HepG2 (cell line): ENCODE measurements around the gene RECQL5. TPM values are rescaled to one million over a fixed set of nuclear protein-coding genes. Genes with fewer than 3 reads are reported as not detected.
A peak's percentile ranks its signal among the peaks of the same experiment; 100 is the strongest.

Experiments used
- ATAC-seq: fragments of 200-7000 bp; cut with Tn5 transposase; 3 replicates; pipeline ENCODE4 v1.9.1; 2020; ENCODE audit warnings: mild to moderate bottlenecking, moderate library complexity
- BruUV-seq: library from RNA; stranded (reverse); fragments of 400-500 nt; replicated peaks from 2 replicates; lab custom pipeline; 2021; lab: Mats Ljungman, UMichigan
- CTCF ChIA-PET: fragments of 300-600 bp; formaldehyde crosslinking; extraction: SDS; loops from one replicate; lab custom pipeline; 2021; ENCODE audit warnings: low total read pairs, inconsistent platforms, low intra/inter-chr PET ratio; lab: Yijun Ruan, JAX
- POLR2A ChIA-PET: fragments of 350-600 bp; sonication (Branson Sonifier 250); formaldehyde crosslinking; loops from one replicate; lab custom pipeline; 2020; ENCODE audit warnings: antibody characterized with exemption, inconsistent platforms; lab: Yijun Ruan, JAX
- DNase-seq: peaks from one replicate; pipeline ENCODE4 v3.0.0-alpha.2; 2015; ENCODE audit warnings: low spot score
- FAIRE-seq: peaks from 3 replicates; lab custom pipeline; 2011; peaks lifted over from hg19 to GRCh38; lab: Jason Lieb, UNC
- H2AFZ ChIP-seq: one replicate; pipeline ENCODE4 v1.6.1; 2011; ENCODE audit warnings: low read length, inconsistent platforms
- H3K27ac ChIP-seq: fragments of 300-600 bp; 3 replicates; pipeline ENCODE4 v1.8.0; 2011; ENCODE audit warnings: mixed run types, mild to moderate bottlenecking, mixed read lengths, low read length, inconsistent platforms; ENCODE audit not compliant: insufficient read depth; ENCODE audit errors: extremely low read length
- H3K27me3 ChIP-seq, 2 experiments: fragments of 200-600 bp in 1 of 2; 2 replicates in 1 of 2; 3 replicates in 1 of 2; pipeline versions ENCODE4 v1.6.0 to v1.8.0; 2011; ENCODE audit warnings: low read length in 2 of 2, mild to moderate bottlenecking in 2 of 2, moderate library complexity in 2 of 2, inconsistent platforms in 1 of 2; ENCODE audit not compliant: insufficient read depth in 2 of 2, control insufficient read depth in 1 of 2
- H3K36me3 ChIP-seq, 2 experiments: fragments of 200-600 bp in 1 of 2; replicated peaks in 1 of 2; 2 replicates in 1 of 2; 3 replicates in 1 of 2; pipeline versions ENCODE4 v1.5.1 to v1.8.0; 2011; ENCODE audit warnings: low read length in 2 of 2, inconsistent platforms in 1 of 2; ENCODE audit not compliant: insufficient read depth in 2 of 2, control insufficient read depth in 1 of 2
- H3K4me1 ChIP-seq: 2 replicates; pipeline ENCODE4 v1.5.1; 2012; ENCODE audit warnings: low read length, inconsistent platforms; ENCODE audit not compliant: insufficient read depth
- H3K4me2 ChIP-seq: 2 replicates; pipeline ENCODE4 v1.6.0; 2011; ENCODE audit warnings: low read depth, low read length, inconsistent platforms
- H3K4me3 ChIP-seq, 3 experiments: fragments of 200-600 bp in 1 of 3; sonication (generic), shearing (Covaris generic) in 1 of 3; replicated peaks in 1 of 3; 2 replicates each; pipeline ENCODE4 v1.5.1; 2011 to 2016; ENCODE audit warnings: low read length in 3 of 3, inconsistent platforms in 2 of 3, low read depth in 2 of 3, mild to moderate bottlenecking in 2 of 3, control low read depth in 1 of 3, mixed read lengths in 1 of 3; ENCODE audit not compliant: insufficient read depth in 1 of 3
- H3K79me2 ChIP-seq: one replicate; pipeline ENCODE4 v1.6.1; 2011; ENCODE audit warnings: low read length, inconsistent platforms; ENCODE audit not compliant: insufficient read depth
- H3K9ac ChIP-seq: 2 replicates; pipeline ENCODE4 v1.6.0; 2011; ENCODE audit warnings: mild to moderate bottlenecking, low read depth, low read length, inconsistent platforms; ENCODE audit not compliant: insufficient read depth
- H3K9me3 ChIP-seq: 2 replicates; pipeline ENCODE4 v1.5.1; 2012; ENCODE audit warnings: mild to moderate bottlenecking, low read length
- H4K20me1 ChIP-seq: 2 replicates; pipeline ENCODE4 v1.6.0; 2011; ENCODE audit warnings: inconsistent platforms, mild to moderate bottlenecking, low read length, moderate library complexity; ENCODE audit not compliant: insufficient read depth
- AGO2 ChIP-seq: fragments of 200-400 bp; formaldehyde crosslinking; optimal IDR thresholded peaks from 2 replicates; pipeline ENCODE3; 2017; ENCODE audit warnings: mild to moderate bottlenecking, low read depth, low read length, moderate library complexity
- MAFF ChIP-seq: IDR thresholded peaks from 2 replicates; pipeline ENCODE4 v1.6.1; 2011; ENCODE audit warnings: low read depth, low read length, improper control_type of control experiment
- MIXL1 ChIP-seq: IDR thresholded peaks from 2 replicates; pipeline ENCODE4 v1.6.1; 2016
- POLR2G ChIP-seq: fragments of 200-400 bp; formaldehyde crosslinking; IDR thresholded peaks from 2 replicates; pipeline ENCODE4 v1.6.1; 2018; ENCODE audit warnings: mild to moderate bottlenecking, low read depth, low read length, moderate library complexity
- RBM22 ChIP-seq: fragments of 200-400 bp; formaldehyde crosslinking; optimal IDR thresholded peaks from 2 replicates; pipeline ENCODE3; 2017; ENCODE audit warnings: mild to moderate bottlenecking, low read length, moderate library complexity
- RNF2 ChIP-seq: fragments of 450-650 bp; conservative IDR thresholded peaks from 2 replicates; pipeline ENCODE4 v1.6.1; 2016; ENCODE audit warnings: low read depth
- WGBS: methylation state at CpG from one replicate; pipeline ENCODE4 v1.1.6; 2017; ENCODE audit warnings: low lambda C conversion rate; 5-methylcytosine and 5-hydroxymethylcytosine counted together
- in situ Hi-C: cut with HindIII; loops from 2 replicates; pipeline ENCODE4 v1.10.0; 2017; ENCODE audit warnings: low pct_unique_long_range_greater_than_20kb; ENCODE audit not compliant: extremely low pct_ligation_motif_present
- intact Hi-C: fragments of 100-400 bp; cut with micrococcal nuclease; formaldehyde crosslinking; loops from one replicate; pipeline ENCODE4 v1.10.0; 2022; ENCODE audit not compliant: unreplicated experiment
- polyA plus RNA-seq, 8 experiments: library from polyadenylated mRNA; depleted of rRNA in 3 of 8; stranded (reverse) in 7 of 8; unstranded in 1 of 8; fragments of >200 nt; fragmentation: Illumina TruSeq in 4 of 8; extraction: Trizol in 4 of 8; gene quantifications; 2 replicates each; pipeline versions ENCODE4 v1.2.1 to v1.2.3, GENCODE V29; 2011 to 2016; ENCODE audit warnings: low read depth in 4 of 8, missing spikeins in 1 of 8, mixed read lengths in 1 of 8; ENCODE audit not compliant: insufficient read depth in 1 of 8
- total RNA-seq, 5 experiments: library from RNA; depleted of rRNA; stranded (reverse); fragments of >200 nt; fragmentation: Illumina TruSeq; extraction: Trizol; gene quantifications; 2 replicates each; pipeline ENCODE4 v1.2.3, GENCODE V29; 2016; ENCODE audit warnings: low read depth in 1 of 5
- TF ChIP-seq, protein P1 (sequence below): sonication (generic); formaldehyde crosslinking; IDR thresholded peaks from 2 replicates; pipeline ENCODE4 v1.4.0; 2020; ENCODE audit warnings: missing genetic modification reagents

The RECQL5 gene
- total and polyA plus RNA-seq, 2 of the 13 experiments (the other 11 are each of a cell fraction or from before 2014, with no cell fraction given), result 27.7 to 32.0 TPM

DNA sequence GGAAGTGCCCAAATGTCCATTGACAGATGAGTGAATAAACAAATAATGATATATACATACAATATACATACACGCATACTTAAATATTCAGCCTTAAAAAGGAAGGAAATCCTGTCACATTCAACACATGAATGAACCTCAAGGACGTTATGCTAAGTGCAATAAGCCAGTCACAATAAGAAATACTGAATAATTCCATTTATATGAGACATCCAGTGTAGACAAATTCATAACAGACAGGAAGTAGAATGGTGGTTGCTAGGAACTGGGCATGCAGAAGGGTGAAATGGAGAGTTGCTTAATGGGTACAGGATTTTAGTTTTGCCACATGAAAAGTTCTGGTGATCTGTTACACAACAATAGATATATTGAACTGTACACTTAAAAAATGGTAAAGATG lies 45.5 kb upstream of the RECQL5 start:
- no peak for FAIRE-seq
- in situ Hi-C loops, result no loop called here

DNA sequence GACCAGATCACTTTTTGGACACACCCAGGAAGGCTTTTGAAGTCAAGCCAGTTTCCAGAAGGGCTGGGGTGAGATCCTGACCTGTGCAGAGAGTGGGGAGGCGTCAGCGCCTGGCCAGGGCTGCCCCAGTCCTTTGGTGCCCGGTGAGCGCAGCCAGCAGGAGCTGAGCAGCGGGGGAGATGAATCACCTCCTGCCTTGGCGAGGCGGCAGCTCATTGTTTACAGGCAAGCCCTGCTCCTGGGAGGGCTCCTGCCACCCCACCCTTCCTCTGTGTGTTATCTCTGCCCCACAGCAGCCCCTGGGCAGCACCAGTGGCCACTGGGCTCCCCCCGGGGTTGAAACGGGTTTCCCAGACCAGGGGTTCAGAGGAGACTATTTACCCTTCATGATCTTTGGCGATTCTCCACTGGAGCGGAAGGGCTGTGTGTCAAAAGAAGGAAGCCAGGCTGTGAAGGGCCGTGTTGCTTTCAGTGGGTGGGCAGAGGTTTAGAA lies 40.2 kb upstream of the RECQL5 start:
- in situ Hi-C loops, result no loop called here
- FAIRE-seq (no peak), ATAC-seq (no peak)
- H3K4me3 ChIP-seq, result no peak overlapping the region
- WGBS, result 94% methylated on average over 11 of the region's 12 CpGs
- peaks cover 36 to 56% of the 10 kb centered on the region in 2 experiments for H3K36me3 ChIP-seq
- TF ChIP-seq RBM22, result peak; percentile 51
- TF ChIP-seq, protein P1, sequence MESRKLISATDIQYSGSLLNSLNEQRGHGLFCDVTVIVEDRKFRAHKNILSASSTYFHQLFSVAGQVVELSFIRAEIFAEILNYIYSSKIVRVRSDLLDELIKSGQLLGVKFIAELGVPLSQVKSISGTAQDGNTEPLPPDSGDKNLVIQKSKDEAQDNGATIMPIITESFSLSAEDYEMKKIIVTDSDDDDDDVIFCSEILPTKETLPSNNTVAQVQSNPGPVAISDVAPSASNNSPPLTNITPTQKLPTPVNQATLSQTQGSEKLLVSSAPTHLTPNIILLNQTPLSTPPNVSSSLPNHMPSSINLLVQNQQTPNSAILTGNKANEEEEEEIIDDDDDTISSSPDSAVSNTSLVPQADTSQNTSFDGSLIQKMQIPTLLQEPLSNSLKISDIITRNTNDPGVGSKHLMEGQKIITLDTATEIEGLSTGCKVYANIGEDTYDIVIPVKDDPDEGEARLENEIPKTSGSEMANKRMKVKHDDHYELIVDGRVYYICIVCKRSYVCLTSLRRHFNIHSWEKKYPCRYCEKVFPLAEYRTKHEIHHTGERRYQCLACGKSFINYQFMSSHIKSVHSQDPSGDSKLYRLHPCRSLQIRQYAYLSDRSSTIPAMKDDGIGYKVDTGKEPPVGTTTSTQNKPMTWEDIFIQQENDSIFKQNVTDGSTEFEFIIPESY (CRISPR knock-in tag), result peak; percentile 89
- peak; percentile 32; the same call in 1 of the 2 replicates for TF ChIP-seq POLR2G
- TF ChIP-seq AGO2, result peak; percentile 79
- TF ChIP-seq MAFF, result no peak
- TF ChIP-seq, all 625 proteins: peak for 4
- CTCF ChIA-PET, result no interaction called here
- Histone ChIP-seq H3K9me3 (no peaks in the 10 kb centered on the region), H4K20me1 (no peaks in the 10 kb centered on the region), H3K27me3 (no peaks in the 10 kb centered on the region), H3K27ac (no peak overlapping the region), H3K4me2 (no peak overlapping the region), H3K4me1 (no peaks in the 10 kb centered on the region), H2AFZ (no peak overlapping the region), H3K9ac (no peak overlapping the region), H3K79me2 (no peaks in the 10 kb centered on the region)
- POLR2A ChIA-PET, result interaction anchor here (0.8 to 1.4 kb wide), 3 partner anchors 31 to 73 kb away, joined by 3 to 4 read pairs (median 3); no protein-coding TSS in a partner anchor
- BruUV-seq, result no TSS peak
- intact Hi-C loops, result no loop called here
- DNase-seq, result no peak

More for the DNA sequence above, 45.5 kb upstream of the RECQL5 start:
- Histone ChIP-seq H3K9me3 (no peaks in the 10 kb centered on the region), H3K4me1 (no peaks in the 10 kb centered on the region), H2AFZ (no peak overlapping the region), H3K27ac (no peak overlapping the region), H3K27me3 (peaks cover 0 to 8% of the 10 kb centered on the region in 2 experiments; a peak in 1 of 5 replicates), H3K9ac (no peak overlapping the region), H3K36me3 (peaks cover 2 to 3% of the 10 kb centered on the region in 2 experiments; a peak in 2 of 5 replicates)
- intact Hi-C loops, result no loop called here
- POLR2A ChIA-PET, result no interaction called here
- no TSS peak for BruUV-seq
- no peak for TF ChIP-seq MIXL1 (CRISPR knock-in tag)
- no peak for TF ChIP-seq RNF2
- TF ChIP-seq, all 625 proteins: peak for 0
- DNase-seq, result no peak
- no peak overlapping the region for H3K4me3 ChIP-seq
- H3K79me2 ChIP-seq, result no peaks in the 10 kb centered on the region
- CTCF ChIA-PET, result no interaction called here
- no peak overlapping the region for H3K4me2 ChIP-seq
- whole genome bisulfite sequencing, result 43% methylated on average over 2 of the region's 2 CpGs
- ATAC-seq, result no peak
- H4K20me1 ChIP-seq, result no peaks in the 10 kb centered on the region
